OCI-LY7 (cell line): Measurements from ENCODE around the gene DDC.

Source experiments
- CTCF ChIP-seq: fragments of 200-600 bp; sonication (generic); conservative IDR thresholded peaks from 2 replicates; pipeline ENCODE4 v1.5.1; 2014; ENCODE audit warnings: mild to moderate bottlenecking, antibody characterized with exemption, low read length, moderate library complexity, mixed read lengths
- EZH2phosphoT487 ChIP-seq: fragments of 200-600 bp; sonication (generic); IDR thresholded peaks from 2 replicates; pipeline ENCODE4 v1.6.1; 2018; ENCODE audit warnings: low read depth, borderline replicate concordance, mild to moderate bottlenecking, mixed run types, antibody characterized with exemption, low read length, moderate library complexity, mixed read lengths

GRCh38 chr7:50488379-50488778 is 76.8 kb downstream of the DDC start:
- no peak for TF ChIP-seq CTCF
- TF ChIP-seq EZH2phosphoT487 = no peak
